ENCODE results near the gene D2HGDH. TPM values are rescaled to one million over a fixed set of nuclear protein-coding genes. Genes with fewer than 3 reads are reported as not detected.
A peak's percentile ranks its signal among the peaks of the same experiment; 100 is the strongest.
"Not testable (repeated sequence)": the region's sequence is repeated elsewhere in the genome, so short reads cannot be mapped to it uniquely, and the experiment has no call there.

Gene D2HGDH
- total RNA-seq, 1 experiment from 2014 or later, result 26.3 TPM

DNA sequence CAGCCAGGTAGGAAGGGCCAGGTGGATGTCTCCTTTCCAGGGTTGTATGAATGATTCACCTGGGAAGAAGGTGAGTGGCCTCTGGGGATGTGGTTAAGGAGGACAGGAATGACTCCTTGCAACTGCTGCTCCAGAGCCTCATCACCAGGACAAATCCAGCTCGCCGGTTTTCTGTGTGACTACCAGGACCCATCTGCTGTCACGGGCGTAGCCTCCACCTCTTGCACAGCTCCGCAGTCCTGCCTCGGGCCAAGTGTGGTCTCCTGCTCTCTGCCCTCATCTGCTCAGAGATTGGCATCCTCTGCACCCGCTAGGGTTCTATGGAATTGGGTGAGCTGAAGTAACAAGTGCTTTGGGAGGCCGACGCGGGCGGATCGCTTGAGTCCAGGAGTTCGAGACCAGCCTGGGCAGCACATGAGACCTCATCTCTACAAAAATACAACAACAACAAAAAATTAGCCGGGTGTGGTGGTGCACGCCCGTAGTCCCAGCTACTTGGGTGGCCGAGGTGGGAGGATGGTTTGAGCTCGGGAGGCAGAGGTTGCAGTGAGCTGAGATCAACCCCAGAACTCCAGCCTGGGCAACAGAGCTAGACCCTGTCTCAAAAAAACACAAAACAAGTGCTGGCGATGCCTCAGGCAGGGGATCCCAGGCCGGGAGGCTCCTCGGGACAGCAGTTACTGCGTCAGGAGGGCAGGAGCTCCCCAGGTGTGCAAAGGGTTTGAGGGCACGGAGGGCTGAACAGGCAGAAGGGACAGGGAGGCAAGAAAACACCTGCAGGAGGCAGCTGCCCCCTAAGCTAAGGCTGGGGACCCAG, 831 bp upstream of the D2HGDH start:
- Histone ChIP-seq H3K4me3 (ENCODE audit: insufficient read depth, low read depth, low read length) (peak overlapping the region; percentile 53), H3K27me3 (ENCODE audit: control insufficient read depth, insufficient read depth, low read length) (peaks cover 7% of the 10 kb centered on the region; the same call in 1 of the 2 replicates), H3K36me3 (replicated peaks; ENCODE audit: control insufficient read depth, insufficient read depth, low read length) (no peaks in the 10 kb centered on the region)
- DNase-seq, result peak; percentile 25

DNA sequence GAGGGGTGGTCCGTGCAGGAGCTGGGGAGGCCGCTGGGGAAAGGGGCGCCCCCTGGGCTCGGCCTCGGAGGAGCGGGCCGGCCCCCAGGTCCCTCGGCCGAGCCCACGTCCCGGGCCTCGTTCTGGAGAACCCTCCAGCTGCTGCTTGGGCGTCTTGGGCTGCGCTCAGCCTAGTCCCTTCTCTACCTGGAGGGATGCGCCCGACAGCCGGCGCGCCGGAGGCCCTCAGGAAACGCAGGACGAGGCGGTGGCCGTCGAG, 293 bp upstream of the D2HGDH start:
- Histone ChIP-seq H3K27me3 (ENCODE audit: control insufficient read depth, insufficient read depth, low read length) (peaks cover 7% of the 10 kb centered on the region; the same call in 1 of the 2 replicates), H3K36me3 (replicated peaks; ENCODE audit: control insufficient read depth, insufficient read depth, low read length) (no peaks in the 10 kb centered on the region), H3K4me3 (ENCODE audit: insufficient read depth, low read depth, low read length) (peak overlapping the region; percentile 53)
- no peak for DNase-seq

DNA sequence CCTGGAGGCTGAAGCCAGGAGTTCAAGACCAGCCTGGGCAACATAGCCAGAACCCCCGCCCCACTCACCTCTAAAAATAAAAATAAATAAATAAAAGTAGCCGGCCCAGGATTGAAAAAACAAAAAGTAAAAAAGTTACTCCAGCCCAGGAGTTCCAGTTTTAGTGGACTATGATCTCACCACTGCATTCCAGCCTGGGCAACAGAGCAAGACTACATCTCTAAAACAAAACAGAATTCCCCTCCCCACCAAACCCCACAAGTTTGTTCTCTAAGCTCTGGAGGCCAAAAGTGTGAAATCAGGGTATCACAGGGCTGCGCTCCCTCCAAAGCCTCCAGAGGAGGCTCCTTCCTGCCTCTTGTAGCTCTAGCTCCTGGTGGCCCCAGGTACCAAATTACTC, 1.7 kb downstream of the D2HGDH start:
- no peaks in the 10 kb centered on the region for H3K36me3 ChIP-seq (replicated peaks; ENCODE audit: control insufficient read depth, insufficient read depth, low read length)

DNA sequence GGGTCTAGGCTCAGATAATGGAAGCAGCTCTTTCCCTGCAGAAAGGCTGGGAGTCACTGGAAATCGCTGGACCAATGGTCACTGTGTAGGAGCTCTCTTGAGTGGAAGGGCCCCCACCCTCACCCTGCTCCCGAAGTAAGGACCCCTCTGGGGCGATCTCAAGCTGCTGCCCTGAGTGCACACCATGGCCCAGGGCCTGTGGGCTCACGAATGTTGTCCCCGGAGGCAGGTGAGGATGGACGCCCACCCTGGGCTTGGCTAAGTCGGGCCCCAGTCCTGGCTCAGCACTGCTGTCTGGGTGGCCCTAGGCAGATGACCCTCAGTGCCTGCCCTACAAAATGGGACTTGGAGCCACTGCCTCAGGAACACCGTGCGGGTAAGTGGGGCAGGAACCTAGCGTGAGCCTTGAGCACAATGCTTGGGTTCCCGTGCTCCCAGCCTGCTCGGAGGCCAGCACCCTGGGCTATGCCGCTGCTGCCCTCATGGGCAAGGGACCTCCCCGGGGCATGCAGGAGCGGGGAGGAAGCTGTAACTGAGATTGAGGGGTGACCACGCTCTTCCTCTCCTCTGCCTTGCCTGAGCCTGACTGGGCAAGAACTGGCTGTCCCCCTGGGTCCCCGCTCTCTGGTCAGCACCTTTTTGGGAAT, 3.7 kb downstream of the D2HGDH start:
- no peak for DNase-seq
- Histone ChIP-seq H3K27me3 (ENCODE audit: control insufficient read depth, insufficient read depth, low read length) (peaks cover 7% of the 10 kb centered on the region; the same call in 1 of the 2 replicates), H3K4me3 (ENCODE audit: insufficient read depth, low read depth, low read length) (no peak overlapping the region), H3K36me3 (replicated peaks; ENCODE audit: control insufficient read depth, insufficient read depth, low read length) (no peaks in the 10 kb centered on the region)

More for the DNA sequence above, 1.7 kb downstream of the D2HGDH start:
- Histone ChIP-seq H3K4me3 (ENCODE audit: insufficient read depth, low read depth, low read length) (no peak overlapping the region), H3K27me3 (ENCODE audit: control insufficient read depth, insufficient read depth, low read length) (peaks cover 7% of the 10 kb centered on the region; the same call in 1 of the 2 replicates)
- no peak for DNase-seq

DNA sequence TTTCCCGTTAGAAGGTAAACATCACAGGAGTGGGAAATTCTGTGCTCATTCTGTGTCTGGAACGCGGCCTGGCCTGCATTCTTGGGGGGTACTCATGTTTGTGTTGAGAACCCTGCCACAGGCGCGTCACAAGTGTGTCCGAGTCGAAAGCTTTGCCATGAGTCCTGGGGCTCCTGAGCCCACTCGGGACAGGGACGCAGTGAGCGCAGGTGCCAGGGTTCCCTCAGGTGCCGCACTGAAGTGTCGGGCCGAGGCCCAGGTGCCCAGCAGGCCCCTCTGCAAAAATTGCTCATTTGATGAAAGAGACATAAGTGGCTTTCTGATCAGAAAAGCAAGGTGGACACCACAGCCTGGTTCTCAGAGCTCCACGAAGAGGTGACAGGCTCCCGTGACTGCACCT, 4.7 kb downstream of the D2HGDH start:
- no peak for DNase-seq
- no peaks in the 10 kb centered on the region for H3K36me3 ChIP-seq (replicated peaks; ENCODE audit: control insufficient read depth, insufficient read depth, low read length)
- peaks cover 2% of the 10 kb centered on the region; the same call in 1 of the 2 replicates for H3K27me3 ChIP-seq (ENCODE audit: control insufficient read depth, insufficient read depth, low read length)
- no peak overlapping the region for H3K4me3 ChIP-seq (ENCODE audit: insufficient read depth, low read depth, low read length)

DNA sequence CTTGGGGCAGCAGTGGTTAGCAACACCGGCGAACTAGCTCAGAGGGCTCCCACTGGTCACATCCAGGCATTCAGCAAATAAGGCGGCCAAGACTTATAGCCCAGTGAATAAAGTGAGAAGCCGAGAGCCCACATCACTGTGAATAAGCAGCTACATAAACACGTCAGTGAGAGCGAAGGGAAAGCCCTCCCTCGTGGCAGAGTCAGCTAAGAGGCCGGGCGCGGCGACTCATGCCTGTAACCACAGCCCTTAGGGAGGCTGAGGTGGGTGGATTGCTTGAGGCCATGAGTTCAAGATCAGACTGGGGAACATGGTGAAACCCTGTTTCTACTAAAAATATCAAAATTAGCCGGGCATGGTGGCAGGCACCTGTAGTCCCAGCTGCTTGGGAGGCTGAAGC, 5.2 kb downstream of the D2HGDH start:
- DNase-seq, result no peak
- 0 out of 2 replicates have a peak, but pooled peaks cover 2% of the 10 kb centered on the region for H3K27me3 ChIP-seq (ENCODE audit: control insufficient read depth, insufficient read depth, low read length)

DNA sequence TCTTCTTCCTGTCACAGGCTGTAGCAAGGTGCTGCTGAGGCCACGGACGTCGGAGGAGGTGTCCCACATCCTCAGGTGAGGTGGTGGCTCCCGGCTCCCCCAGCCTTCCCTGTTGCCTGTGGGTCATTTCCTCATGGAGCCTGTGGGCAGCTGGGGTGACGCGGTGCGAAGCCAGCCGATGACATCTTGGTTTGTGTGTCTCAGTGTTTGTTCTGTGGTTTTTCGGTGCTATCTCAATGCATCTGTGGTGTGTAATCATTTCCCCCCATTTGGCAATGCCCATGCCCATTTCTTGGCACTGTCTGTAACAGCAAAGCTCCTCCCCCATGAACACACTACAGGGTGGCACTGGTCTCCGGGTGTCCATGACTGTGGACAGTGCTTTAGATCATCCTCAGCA, 6.6 kb downstream of the D2HGDH start:
- Histone ChIP-seq H3K4me3 (ENCODE audit: insufficient read depth, low read depth, low read length) (no peak overlapping the region), H3K36me3 (replicated peaks; ENCODE audit: control insufficient read depth, insufficient read depth, low read length) (peaks cover 4% of the 10 kb centered on the region)
- DNase-seq, result no peak

More for the DNA sequence above, 5.2 kb downstream of the D2HGDH start:
- Histone ChIP-seq H3K4me3 (ENCODE audit: insufficient read depth, low read depth, low read length) (no peak overlapping the region), H3K36me3 (replicated peaks; ENCODE audit: control insufficient read depth, insufficient read depth, low read length) (no peaks in the 10 kb centered on the region)

DNA sequence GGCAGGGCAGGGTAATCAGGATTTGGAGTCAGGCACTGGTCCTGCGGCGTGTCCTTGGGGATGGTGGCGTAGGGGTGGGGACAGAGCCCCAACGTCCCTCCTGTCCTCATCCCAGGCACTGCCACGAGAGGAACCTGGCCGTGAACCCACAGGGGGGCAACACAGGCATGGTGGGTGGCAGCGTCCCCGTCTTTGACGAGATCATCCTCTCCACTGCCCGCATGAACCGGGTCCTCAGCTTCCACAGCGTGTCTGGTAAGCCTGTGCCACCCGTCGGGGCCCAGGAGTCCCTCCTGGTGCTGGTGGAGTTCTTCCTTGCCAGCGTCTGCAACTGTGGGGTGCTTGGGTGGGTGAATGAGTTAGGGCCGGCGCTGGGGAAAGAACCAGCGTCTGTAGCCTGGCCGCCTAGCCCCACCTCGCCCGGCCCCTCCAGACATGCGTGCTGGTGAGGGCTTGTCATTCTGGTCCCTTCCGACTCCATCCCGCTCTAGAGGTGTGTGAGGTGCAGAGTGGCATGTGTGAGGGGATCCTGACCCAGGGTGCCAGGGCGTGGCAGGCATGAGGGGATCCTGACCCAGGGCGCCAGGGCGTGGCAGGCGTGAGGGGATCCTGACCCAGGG, 8.0 kb downstream of the D2HGDH start:
- no peaks in the 10 kb centered on the region for H3K27me3 ChIP-seq (ENCODE audit: control insufficient read depth, insufficient read depth, low read length)
- DNase-seq, result no peak
- H3K4me3 ChIP-seq (ENCODE audit: insufficient read depth, low read depth, low read length), result no peak overlapping the region
- peaks cover 4% of the 10 kb centered on the region for H3K36me3 ChIP-seq (replicated peaks; ENCODE audit: control insufficient read depth, insufficient read depth, low read length)

More for the DNA sequence above, 6.6 kb downstream of the D2HGDH start:
- H3K27me3 ChIP-seq (ENCODE audit: control insufficient read depth, insufficient read depth, low read length), result no peaks in the 10 kb centered on the region

DNA sequence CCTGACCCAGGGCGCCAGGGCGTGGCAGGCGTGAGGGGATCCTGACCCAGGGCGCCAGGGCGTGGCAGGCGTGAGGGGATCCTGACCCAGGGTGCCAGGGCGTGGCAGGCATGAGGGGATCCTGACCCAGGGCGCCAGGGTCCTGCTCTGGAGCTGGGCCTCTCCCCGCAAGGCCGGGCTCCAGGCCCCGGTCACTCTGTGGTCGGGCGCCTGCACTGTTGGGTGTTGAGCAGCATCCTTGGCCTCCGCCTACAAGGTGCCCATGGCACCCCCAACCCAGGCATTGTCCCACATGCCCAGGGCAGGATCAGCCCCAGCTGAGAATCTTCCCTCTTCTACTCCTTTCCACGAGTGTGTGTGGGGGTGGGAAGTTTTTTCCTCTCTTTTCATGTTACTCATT, 8.6 kb downstream of the D2HGDH start:
- DNase-seq; H3K27me3 ChIP-seq (ENCODE audit: control insufficient read depth, insufficient read depth, low read length); H3K36me3 ChIP-seq (replicated peaks; ENCODE audit: control insufficient read depth, insufficient read depth, low read length); H3K4me3 ChIP-seq (ENCODE audit: insufficient read depth, low read depth, low read length): not testable (repeated sequence)

DNA sequence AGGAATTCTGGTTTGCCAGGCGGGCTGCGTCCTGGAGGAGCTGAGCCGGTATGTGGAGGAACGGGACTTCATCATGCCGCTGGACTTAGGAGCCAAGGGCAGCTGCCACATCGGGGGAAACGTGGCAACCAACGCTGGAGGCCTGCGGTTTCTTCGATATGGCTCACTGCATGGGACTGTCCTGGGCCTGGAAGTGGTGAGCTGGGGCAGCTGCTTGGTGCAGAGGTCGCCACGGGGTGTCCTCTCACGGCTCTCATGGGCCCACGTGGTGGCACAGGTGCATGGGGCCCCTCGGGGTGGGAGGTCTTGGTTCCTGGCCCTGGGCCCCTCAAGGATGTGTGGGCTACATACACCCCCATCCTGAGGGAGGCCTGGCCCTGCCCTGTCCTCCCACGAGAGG, 9.2 kb downstream of the D2HGDH start:
- Histone ChIP-seq H3K4me3 (ENCODE audit: insufficient read depth, low read depth, low read length) (no peak overlapping the region), H3K27me3 (ENCODE audit: control insufficient read depth, insufficient read depth, low read length) (no peaks in the 10 kb centered on the region), H3K36me3 (replicated peaks; ENCODE audit: control insufficient read depth, insufficient read depth, low read length) (peaks cover 4% of the 10 kb centered on the region)
- DNase-seq, result no peak

DNA sequence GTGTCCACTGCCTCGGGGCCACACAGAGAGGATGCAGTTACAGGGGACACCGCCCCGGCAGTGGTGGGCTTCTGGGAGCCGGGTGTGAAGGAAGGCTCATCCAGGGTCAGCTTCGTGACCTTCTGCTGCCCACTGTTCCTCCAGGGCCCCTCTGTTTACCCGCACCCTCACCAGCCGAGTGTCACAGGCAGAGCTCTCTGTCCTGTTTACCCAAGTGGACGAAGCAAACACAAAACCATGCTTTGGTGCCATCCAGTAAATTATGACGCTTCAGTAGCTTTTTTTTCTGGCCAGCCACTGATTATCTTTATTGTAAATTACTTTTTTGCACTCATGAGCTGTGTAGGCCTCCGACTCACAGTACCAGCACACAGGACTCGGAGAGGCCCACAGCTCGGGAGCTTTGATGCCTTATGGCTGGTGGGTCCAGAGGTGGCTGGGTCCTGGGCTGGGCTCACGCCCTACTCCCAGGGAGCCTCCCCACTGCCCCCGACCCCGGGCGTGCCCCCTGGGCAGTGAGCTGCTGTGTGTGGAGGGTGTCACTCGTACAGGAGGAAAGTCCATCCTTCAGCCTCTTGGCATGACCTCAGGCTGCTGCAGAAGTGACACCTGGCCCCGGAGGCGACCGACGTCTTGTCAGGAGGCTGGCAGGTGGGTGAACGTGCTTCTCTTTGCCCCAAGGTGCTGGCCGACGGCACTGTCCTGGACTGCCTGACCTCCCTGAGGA, 9.8 kb downstream of the D2HGDH start:
- H3K4me3 ChIP-seq (ENCODE audit: insufficient read depth, low read depth, low read length), result no peak overlapping the region
- H3K27me3 ChIP-seq (ENCODE audit: control insufficient read depth, insufficient read depth, low read length), result no peaks in the 10 kb centered on the region
- no peak for DNase-seq
- H3K36me3 ChIP-seq (replicated peaks; ENCODE audit: control insufficient read depth, insufficient read depth, low read length), result peaks cover 4% of the 10 kb centered on the region

DNA sequence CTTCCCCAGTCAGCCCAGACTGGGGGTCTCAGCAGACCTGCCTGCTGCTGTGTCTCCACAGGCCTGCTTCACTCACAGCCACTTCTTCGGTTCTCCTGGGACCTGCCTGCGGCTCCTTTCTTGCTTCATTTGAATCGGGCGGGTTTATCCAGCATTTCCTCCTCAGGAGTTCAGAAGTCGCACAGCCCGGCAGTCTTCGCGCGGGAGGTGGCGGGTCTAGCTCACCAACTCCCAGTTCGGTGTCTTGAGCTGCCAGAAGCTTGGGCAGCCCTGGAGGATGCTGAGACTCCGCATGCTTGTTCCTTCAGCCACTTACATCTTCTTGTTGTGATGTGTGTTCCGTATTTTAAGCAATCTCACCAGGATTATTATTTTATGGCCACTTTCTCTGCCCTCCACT, 10.8 kb downstream of the D2HGDH start:
- no peaks in the 10 kb centered on the region for H3K27me3 ChIP-seq (ENCODE audit: control insufficient read depth, insufficient read depth, low read length)
- H3K36me3 ChIP-seq (replicated peaks; ENCODE audit: control insufficient read depth, insufficient read depth, low read length), result peaks cover 4% of the 10 kb centered on the region
- no peak overlapping the region for H3K4me3 ChIP-seq (ENCODE audit: insufficient read depth, low read depth, low read length)
- no peak for DNase-seq

DNA sequence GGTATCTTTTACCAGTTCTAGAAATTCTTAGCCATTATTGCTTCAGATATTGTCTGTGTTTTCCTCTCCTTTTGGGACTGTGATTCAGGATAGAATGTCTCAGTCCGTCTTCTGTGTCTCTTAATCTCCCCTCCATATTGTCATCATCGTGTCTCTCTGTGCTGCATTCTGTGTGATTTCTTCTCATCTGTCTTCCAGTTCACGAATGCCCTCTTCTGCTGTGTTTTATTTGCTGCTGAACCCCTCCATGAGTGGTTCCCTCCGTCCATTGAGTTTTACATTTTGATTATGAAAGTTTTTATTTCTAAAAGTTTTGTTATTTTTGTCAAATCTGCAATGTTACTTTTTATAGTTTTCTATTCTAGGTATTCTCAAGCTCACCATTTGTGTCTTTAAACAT, 11.7 kb downstream of the D2HGDH start:
- Histone ChIP-seq H3K27me3 (ENCODE audit: control insufficient read depth, insufficient read depth, low read length) (no peaks in the 10 kb centered on the region), H3K4me3 (ENCODE audit: insufficient read depth, low read depth, low read length) (no peak overlapping the region), H3K36me3 (replicated peaks; ENCODE audit: control insufficient read depth, insufficient read depth, low read length) (peaks cover 4% of the 10 kb centered on the region)
- DNase-seq, result no peak

DNA sequence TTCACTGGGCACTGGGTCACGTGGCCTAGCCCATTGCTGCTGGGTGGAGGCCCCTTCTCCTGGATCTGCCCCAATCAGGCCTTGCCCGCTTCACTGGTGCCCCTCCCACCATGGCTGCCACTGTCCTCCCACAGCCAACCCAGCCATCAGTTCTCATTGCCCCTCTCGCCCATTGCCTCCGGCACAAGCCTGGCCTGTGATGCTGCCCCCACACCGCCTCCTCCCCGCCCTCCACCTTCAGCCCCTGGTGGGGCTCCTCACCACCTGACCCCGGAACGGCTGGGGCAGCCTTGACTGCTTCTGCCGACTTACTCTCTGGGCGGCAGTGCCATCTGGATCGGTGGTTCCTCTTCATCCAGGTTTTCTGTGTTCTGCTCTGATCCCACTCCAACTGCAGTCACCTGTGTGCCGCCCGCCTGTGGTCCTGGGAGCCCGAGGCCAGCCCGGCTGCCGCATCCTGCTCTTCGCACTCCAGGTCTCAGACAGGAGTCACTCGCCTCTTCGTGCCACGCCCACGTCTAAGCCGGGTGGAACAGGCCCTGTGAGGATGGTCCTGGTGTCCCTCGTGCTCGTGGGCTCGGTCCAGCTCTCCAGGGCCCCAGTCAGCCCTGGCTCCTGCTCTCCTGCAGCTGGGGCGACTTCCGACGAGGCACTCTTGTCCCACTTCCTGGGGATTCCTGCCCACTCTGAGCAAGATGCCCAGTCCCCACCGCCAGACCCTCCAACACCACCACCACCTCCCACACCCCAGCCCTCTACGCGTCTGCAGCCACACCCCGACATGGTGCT, 14.2 kb downstream of the D2HGDH start:
- Histone ChIP-seq H3K36me3 (replicated peaks; ENCODE audit: control insufficient read depth, insufficient read depth, low read length) (peaks cover 4% of the 10 kb centered on the region), H3K4me3 (ENCODE audit: insufficient read depth, low read depth, low read length) (no peak overlapping the region), H3K27me3 (ENCODE audit: control insufficient read depth, insufficient read depth, low read length) (no peaks in the 10 kb centered on the region)
- DNase-seq, result no peak
